Hematopoietic multipotent progenitor cell treated with erythropoietin and hydrocortisone succinate and interleukin-3 and kit ligand, for 15 days (in vitro differentiated cells): ENCODE results near the gene CTSF.
"Not testable (repeated sequence)": the region's sequence is repeated elsewhere in the genome, so short reads cannot be mapped to it uniquely, and the experiment has no call there.

ENCODE experiments used
- DNase-seq: peaks from one replicate; pipeline ENCODE4 v3.0.0-alpha.2; 2015; ENCODE audit warnings: low spot score

CTSF gene

GRCh38 chr11:66559142-66559865, 9.1 kb downstream of the CTSF start:
- peak; percentile 51 for DNase-seq

DNA sequence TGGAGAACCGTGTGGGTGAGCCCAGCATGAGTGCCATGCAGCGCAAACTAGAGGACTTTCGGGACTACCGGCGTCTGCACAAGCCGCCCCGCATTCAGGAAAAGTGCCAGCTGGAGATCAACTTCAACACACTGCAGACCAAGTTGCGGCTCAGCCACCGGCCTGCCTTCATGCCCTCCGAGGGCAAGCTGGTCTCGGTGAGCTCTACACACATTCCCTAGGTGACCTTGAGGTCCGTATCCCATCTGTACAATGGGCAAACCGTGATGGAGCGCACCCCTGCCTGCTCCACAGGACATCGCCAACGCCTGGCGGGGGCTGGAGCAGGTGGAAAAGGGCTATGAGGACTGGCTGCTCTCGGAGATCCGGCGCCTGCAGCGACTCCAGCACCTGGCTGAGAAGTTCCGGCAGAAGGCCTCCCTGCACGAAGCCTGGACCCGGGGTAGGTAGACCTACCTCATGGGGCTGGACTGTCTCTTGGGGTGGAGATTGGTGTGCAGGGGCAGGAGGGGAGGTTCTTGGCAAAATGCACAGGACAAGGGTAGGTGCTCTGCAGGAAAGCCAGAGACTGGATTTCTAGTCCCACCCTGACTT, 10.6 kb downstream of the CTSF start:
- no peak for DNase-seq

DNA sequence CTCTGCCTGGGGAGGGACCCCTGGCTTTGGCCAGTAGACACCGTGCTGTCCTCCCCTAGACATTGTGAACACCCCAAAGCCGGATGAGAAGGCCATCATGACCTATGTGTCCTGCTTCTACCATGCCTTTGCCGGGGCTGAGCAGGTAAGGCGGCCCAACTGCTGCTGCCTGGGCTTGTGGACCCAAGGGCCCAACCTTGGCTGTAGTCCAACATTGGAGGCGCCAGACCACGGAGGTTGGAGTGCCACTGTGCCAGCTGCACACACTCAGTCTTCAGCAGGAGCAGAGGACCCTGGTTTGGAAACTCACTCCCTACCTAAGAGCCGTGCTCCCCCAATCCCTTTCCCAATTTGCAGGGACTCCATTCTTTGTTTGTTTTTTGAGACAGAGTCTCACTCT, 12.3 kb downstream of the CTSF start:
- no peak for DNase-seq

DNA sequence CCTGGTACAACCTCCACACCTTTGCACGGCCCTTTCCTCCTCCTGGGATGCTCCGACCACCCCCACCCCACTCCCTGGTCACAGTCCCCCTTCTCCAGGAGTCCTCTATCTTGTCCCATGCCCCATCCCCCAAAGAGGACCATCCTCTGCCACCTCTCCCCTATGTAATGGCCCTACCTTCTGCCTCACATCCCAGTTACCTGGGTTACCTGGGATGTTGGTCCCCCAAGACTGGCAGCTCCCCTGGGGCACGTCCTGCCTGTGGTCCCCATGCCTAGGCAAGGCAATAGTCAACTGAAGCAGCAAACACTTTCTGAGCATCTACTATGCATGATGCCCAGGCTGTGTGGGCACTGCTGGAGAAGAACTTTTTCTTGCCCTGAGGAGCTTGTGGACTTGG, 13.0 kb downstream of the CTSF start:
- no peak for DNase-seq

DNA sequence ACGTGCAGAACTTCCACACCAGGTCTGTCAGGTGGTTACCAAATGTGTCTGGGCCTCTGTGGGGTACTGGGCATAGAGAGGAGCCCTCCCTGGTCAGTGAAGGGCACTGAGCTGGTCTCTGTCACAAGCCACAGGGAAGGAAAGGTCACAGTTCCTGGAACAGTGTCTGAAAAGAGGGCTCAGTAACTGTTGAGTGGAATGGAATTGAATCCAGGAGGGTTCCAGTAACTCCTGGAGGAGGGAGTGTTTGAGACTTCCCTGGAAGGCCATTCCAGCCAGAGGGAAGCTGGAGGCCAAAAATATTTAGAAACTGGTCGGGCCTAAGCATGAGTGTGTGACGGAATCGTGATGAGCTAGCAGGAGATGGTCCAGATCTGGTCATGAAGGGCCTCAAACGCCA, 13.8 kb downstream of the CTSF start:
- no peak for DNase-seq

DNA sequence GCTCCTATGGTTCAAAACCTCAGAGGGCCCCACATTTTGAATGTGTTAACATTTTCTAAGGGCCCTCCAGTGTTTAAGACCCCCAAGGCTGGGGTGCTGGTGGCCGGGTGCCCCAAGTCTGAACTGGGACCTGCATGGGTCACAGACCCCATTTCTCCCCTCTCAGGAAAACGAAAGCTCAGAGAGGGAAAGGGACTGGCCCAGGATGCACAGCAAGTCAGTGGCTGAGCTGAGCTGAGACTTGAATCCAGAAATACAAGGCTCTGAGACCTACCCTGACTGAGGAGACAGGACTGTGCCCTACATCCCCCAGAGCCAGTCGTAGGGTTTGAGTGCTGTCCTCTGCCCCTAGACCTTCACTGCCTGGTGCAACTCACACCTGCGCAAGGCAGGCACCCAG, 17.5 kb downstream of the CTSF start:
- no peak for DNase-seq

DNA sequence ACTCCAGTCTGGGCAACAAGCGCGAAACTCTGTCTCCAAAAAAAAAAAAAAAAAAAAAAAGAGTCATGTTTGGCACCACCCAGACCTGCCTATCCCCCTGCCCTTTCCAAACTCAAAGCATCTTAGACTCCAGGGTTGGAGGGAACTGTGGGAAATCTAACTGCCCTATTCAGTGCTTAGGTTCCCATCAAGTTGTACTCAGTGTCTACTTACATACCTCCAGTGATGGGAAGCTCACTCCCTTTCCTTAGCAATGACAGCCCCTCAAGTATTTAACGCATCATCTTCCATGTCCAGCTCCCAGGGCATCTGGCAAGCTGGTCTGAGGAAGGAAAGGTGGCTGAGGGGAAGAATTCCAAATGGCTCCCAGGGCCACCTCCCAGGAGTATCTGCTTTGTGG, 18.7 kb downstream of the CTSF start:
- no peak for DNase-seq

GRCh38 chr11:66548774-66549630, 19.4 kb downstream of the CTSF start:
- no peak for DNase-seq

- DNase-seq: no peak
Measured at GRCh38 chr11:66548041-66548440, 20.4 kb downstream of the CTSF start.

DNA sequence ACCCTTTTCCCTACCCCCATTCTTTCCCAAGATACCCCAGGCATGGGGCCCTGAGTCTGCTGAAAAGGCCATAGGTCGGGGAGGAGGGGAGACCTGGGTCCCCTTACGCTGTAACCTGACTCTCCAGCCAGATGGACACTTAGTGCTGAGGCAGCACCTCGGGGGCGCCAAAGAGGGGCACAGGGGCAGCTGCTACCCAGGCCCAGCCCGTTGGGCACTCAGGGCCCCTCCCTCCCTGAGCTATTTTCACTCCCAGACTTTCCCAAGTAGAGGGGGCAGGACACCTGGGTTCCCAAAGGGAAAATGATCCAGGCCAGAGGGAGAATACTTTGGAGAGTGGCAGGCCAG, 20.8 kb downstream of the CTSF start:
- DNase-seq: no peak

- no peak for DNase-seq
Measured at GRCh38 chr11:66546966-66547661, 21.3 kb downstream of the CTSF start.

DNA sequence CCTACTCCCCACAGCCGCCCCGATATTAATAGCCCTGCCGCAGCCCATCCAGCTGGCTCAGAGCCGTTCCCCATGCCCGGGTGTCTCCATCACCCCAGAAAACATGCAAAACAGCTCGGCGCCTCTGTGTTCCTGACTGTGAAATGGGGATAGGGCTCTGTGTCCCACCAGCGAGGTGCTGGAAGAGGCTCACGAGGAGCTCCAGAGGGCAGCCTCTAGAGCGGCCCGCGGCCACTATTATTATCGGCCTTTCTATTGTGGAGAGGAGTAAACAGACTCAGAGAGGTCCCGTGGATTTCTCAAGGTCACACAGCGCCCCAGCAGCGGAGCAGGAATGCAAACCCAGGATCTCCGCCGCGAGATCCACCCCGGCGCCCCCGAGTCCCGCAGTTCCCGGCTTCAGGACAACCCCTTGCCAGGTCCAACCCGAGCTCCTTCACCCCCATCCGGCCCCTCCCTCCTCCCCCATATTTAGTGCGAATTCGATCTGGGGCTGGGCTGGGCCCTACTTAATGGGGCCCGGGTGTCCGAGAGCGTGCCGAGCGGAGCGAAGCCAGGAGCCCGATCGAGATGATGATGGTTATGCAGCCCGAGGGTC, 21.9 kb downstream of the CTSF start, which contains the start of gene ACTN3:
Gene ACTN3, plus strand, starts transcription at position 536 of the 598 bp plus-strand sequence. Its CDS starts 35 bp downstream, at position 571.
- no peak for DNase-seq

GRCh38 chr11:66545701-66546367, 22.6 kb downstream of the CTSF start, which contains the start of gene ZDHHC24:
Gene ZDHHC24, minus strand, starts transcription at chr11:66546048. Its CDS starts 45 bp downstream, at chr11:66546003.
- peak; percentile 91 for DNase-seq

- DNase-seq: not testable (repeated sequence)
Measured at GRCh38 chr11:66544952-66545351, 23.5 kb downstream of the CTSF start.

GRCh38 chr11:66543263-66544107, 24.9 kb downstream of the CTSF start:
- DNase-seq: peak; percentile 39

GRCh38 chr11:66542362-66542761, 26.0 kb downstream of the CTSF start:
- no peak for DNase-seq

- no peak for DNase-seq
Measured at GRCh38 chr11:66541892-66542291, 26.5 kb downstream of the CTSF start.

GRCh38 chr11:66540598-66540997, 27.8 kb downstream of the CTSF start:
- DNase-seq: not testable (repeated sequence)

- no peak for DNase-seq
Measured at GRCh38 chr11:66539870-66540213, 28.6 kb downstream of the CTSF start.

GRCh38 chr11:66539170-66539869, 29.1 kb downstream of the CTSF start:
- no peak for DNase-seq
